GM18508 (cell line): Measurements from ENCODE around the gene HSPB1.
"Not testable (repeated sequence)": the region's sequence is repeated elsewhere in the genome, so short reads cannot be mapped to it uniquely, and the experiment has no call there.

Experiments
- ATAC-seq: cut with Tn5 transposase; IDR thresholded peaks from one replicate; pipeline ENCODE4 v1.9.1; 2021; ENCODE audit warnings: moderate number of reproducible peaks; ENCODE audit not compliant: insufficient read depth, unreplicated experiment

Gene HSPB1

DNA sequence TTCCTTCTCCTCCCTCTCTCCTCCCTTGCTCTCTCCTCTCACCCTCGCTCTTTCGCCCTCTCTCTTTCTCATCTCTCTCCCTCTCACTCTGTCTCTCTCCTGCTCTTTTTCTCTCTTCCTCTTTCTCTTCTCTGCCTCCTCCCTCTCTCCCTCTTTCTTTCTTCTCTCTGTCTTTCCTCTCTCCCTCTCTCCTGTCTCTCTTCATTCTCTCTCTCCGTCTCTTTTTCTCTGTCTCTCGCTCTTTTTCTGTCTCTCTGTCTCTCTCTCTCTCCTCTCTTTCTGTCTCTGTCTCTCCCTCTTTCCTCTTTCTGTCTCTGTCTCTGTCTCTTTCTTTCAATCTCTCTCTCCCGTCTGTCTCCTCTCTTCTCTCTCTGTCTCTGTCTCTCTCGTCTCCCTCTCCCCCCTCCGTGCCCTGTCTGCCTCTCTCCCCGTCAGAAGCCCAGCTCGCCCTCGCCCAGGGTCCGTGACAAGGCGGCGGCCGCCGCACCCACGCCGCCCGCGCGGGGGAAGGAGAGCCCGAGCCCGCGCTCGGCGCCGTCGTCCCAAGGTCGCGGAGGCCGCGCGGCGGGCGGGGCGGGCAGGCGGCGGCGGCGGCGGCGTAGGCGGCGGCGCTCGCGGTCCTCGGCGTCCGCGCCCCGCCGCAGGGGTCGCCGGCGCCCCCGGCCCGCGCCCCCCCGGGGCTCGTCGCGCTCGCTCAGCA is 21.3 kb upstream of the HSPB1 start:
- ATAC-seq, result no peak

DNA sequence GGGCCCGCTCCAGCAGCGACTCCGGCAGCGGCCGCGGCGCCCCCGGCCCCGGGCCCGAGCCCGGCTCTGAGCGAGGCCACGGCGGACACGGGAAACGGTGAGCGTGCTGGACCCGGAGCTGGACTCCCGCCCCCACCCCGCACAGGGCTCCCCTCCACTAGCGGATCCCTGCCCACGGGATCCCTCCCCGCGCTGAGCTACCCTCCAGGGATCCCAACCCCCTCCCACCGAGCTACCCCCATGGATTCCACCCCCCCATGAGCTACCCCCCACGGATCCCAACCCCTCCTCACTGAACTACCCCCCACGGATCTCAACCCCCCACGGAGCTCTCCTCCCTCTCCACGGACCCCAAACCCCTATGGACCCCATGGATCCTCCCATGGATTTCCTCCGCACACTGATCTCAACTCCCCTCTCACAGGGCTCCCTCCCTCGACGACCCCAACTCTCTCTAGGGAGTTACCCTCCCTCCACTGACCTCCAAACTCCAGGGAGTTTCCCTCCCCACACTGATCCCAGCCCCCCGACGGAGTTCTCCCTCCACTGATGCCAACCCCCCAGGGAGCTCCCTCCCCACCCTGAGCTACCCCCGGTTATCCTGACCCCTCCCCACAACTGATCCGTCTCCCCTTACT is 20.6 kb upstream of the HSPB1 start:
- no peak for ATAC-seq

- no peak for ATAC-seq
Observed at GRCh38 chr7:76282344-76283253, 19.9 kb upstream of the HSPB1 start.

- ATAC-seq, result no peak
Observed at GRCh38 chr7:76283254-76284159, 19.0 kb upstream of the HSPB1 start.

DNA sequence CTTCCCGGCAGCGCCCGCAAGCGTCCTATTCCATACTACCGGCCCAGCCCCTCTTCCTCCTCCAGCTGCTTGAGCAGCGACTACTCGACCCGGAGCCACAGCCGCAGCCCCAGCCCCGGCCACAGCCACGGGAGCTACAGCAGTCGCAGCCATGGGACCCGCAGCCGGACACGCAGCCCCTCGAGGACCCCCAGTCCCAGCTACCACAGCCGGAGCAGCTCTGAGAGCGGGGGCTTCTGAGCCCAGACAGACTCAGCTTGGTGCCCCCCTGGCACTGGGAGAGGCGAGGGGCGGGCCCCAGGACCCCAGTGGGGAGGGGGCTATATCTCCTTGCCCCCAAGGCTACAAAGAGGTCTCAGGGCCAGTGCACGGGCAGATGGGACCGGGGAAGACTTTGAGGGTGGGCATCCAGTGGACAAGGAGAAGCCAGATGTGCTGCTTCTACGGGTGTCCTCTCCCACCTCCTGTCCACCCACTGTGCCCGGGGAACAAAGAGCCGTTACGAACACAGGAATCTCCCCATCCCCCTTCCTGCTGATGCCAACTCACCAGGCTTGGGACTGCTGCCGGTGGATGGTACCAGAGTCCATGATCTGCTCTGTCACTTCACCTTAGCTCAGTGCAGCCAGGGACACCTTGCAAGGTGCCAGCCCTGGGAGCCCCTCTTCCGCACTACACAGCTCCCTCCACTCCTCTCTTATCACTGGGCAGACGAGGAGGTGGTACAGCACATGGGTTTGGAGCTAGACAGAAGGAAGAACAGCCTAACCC is 16.7 kb upstream of the HSPB1 start:
- no peak for ATAC-seq

GRCh38 chr7:76286842-76287403 is 15.6 kb upstream of the HSPB1 start:
- no peak for ATAC-seq

- not testable (repeated sequence) for ATAC-seq
Observed at GRCh38 chr7:76290847-76291350, 11.6 kb upstream of the HSPB1 start.

GRCh38 chr7:76291351-76292212 is 10.9 kb upstream of the HSPB1 start:
- ATAC-seq, result no peak

- ATAC-seq, result no peak
Observed at GRCh38 chr7:76292213-76292573, 10.3 kb upstream of the HSPB1 start.

- ATAC-seq, result not testable (repeated sequence)
Observed at GRCh38 chr7:76292911-76293310, 9.6 kb upstream of the HSPB1 start.

GRCh38 chr7:76293407-76293901 is 9.0 kb upstream of the HSPB1 start:
- ATAC-seq, result no peak

- no peak for ATAC-seq
Observed at GRCh38 chr7:76294344-76295024, 8.0 kb upstream of the HSPB1 start.

- ATAC-seq, result no peak
Observed at GRCh38 chr7:76296743-76297740, 5.4 kb upstream of the HSPB1 start.

DNA sequence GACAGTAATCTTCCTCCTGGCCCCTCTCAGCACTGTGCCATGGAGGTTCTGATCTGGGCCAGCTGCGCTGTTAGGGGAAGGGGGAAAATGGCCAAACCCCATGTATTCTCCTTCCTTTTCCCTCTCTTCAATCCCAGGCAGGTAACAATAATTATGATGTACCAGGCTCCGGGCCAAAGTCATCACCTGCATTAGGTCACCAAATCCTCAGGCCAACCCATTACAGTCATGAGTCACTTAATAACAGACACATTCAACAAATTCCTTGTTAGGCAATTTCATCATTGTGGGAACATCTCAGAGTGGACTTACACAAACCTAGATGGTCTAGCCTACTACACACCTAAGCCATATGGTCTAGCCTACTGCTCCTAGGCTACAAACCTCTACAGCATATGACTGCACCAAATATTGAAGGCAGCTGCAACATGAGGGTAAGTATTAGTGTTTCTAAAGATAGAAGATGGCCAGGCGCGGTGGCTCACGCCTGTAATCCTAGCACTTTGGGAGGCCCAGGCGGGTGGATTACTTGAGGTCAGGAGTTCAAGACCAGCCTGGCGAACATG is 2.2 kb upstream of the HSPB1 start:
- no peak for ATAC-seq

GRCh38 chr7:76301000-76301399 is 1.5 kb upstream of the HSPB1 start:
- ATAC-seq, result no peak
